Umbilical cord (tissue), 2 donors: Measurements from ENCODE around the gene OPA3. TPM values are rescaled to one million over a fixed set of nuclear protein-coding genes. Genes with fewer than 3 reads are reported as not detected.
A peak's percentile ranks its signal among the peaks of the same experiment; 100 is the strongest.

Experiments
- DNase-seq: peaks from one replicate; pipeline ENCODE4 v3.0.0-alpha.2; 2015; ENCODE audit warnings: low spot score
- total RNA-seq: library from RNA; depleted of rRNA; stranded (reverse); fragments of >200 nt; gene quantifications from one replicate; pipeline ENCODE4 v1.2.3, GENCODE V29; 2014; ENCODE audit warnings: low replicate concordance; ENCODE audit not compliant: insufficient read depth

OPA3 gene
- total RNA-seq, 1 donor from 2014 or later = 4.8 TPM

DNA sequence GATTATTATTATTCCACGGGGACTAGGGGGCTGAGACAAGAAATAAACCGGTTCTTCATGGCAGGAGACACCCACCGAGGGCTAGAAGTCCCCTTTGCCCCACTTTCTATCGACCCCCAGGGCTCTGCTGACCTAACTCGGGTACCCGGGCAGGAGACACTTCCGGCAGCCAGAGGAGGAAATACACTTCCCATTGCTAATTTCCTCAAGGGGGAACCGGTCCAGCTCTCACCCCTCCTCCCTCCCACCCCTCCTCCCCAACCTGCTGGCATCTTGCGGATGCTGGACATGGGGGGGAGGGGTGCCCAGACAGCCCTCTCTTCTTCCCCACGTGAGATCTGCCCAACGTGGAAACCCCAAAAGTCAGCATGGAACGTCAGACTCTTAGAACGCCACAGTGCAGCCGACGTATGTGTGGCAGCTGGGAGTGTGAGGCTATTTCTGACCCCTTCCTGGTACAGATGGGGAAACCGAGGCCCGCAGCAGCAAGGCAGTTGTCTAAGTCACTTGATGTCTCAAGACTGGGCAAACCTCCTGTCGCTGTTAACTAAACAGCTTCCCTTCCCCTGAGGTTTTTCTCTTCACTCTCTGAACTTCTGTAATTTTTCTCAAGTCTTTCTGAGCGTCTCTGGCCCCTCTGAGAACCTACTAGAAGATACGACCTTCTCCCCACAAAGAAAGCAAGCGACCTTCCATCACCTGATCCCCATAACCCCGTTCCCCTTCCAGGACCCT, 13.8 kb upstream of the OPA3 start:
- DNase-seq = no peak

DNA sequence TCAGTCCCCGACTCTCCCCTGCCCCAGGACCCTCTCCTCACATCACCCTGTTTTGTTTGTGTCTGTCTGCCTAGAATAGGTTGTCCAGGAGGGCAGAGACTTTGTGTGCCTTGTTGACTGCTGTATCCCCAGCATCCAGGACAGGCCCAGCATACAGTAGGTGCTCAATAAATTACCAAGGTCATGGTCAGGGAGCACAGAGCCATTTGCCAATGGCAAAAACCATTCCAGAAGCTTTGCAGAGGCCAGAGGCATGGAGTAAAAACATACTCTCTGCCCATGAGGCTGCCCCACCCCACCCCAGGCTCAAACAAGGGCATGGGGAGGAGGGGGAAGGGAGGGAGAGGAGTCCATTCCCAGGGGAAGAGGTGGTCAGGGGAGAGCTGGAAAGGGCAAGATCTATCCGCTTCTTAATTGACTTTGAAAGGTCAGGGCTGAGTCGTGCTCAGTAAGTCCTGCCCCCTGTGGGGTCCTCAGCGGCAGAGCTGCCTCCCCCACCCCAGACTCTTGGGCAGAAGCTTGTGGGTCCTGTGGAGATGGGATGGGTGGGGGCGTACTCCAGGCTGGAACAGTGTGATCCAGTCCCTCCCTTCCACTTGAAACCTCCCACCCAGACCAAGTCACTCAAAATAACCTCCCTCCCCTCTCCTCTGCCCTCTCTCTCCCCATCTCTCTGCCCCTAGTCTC, 13.0 kb upstream of the OPA3 start:
- DNase-seq = no peak

DNA sequence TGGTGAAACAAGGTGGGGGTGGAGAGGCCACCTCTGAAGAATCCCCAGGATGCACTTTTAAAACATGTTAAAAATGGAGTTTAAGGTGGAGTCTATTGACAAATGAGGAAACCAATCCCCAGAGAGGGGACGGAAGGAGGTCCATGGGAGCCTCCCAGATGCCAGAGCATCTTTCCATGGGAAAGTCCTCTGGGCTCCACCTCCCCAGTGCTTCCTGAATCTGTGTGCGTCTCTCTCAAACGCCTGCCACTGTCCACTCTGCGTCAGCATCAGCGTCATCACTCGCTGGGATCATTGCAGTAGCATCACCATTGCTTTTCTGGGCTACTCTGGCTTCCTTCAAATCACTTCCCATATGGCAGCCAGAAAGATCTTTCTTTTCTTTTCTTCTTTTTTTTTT, 11.2 kb upstream of the OPA3 start:
- no peak for DNase-seq

DNA sequence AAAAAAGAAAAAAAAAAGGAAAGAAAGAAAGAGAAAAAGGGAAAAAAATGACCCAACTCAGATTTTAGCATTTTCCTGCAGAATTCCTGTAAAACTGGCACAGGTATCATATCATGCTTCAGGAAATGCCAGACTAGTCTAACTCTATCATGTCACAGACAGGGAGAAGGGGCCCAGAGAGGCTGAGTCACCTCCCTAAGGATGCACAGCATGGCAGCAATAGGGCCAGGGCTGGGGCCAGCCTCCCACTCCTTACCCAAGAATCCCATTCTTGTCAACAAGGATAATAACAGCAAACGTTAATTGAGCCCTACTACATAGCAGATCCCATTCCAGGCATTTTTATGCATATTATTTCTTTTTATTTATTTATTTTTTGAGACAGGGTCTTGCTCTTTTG, 8.9 kb upstream of the OPA3 start:
- no peak for DNase-seq

DNA sequence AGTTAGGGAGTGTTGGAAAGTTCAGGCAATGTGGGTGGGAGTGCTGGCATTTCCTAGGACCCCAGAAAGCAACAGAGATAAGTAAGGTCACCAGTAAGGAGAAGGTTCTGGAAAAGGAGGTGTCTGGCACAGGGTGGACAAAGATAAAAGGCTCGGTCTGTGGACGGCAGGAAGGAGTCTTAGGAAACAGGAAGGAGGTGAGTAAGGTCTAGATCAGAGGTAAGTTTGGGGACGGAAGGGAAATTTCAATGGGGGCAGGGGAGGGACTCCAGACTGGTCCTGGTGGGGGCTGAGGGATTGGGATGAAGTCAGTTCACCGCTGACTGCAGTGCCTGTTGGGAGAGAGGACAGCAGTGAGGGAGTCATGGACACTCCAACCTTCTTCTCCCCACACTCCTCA, 7.8 kb upstream of the OPA3 start:
- no peak for DNase-seq

DNA sequence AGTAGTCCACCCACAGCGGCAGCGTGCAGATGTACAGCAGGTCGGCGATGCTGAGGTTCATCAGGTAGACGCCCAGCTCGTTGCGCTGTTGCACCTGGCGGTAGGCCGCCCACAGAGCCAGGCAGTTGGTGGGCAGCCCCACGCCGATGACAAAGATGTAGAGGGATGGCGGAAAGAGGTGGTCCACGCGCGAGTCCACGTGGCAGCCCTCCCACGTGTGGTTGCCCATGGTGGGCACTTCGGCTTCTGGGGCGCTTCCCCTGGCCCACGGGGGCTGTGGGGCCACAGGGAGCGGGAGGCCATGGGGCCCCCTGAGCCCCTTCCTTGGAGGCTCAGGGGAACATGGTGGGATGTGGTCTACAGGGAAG, 7.0 kb upstream of the OPA3 start:
- DNase-seq = no peak

DNA sequence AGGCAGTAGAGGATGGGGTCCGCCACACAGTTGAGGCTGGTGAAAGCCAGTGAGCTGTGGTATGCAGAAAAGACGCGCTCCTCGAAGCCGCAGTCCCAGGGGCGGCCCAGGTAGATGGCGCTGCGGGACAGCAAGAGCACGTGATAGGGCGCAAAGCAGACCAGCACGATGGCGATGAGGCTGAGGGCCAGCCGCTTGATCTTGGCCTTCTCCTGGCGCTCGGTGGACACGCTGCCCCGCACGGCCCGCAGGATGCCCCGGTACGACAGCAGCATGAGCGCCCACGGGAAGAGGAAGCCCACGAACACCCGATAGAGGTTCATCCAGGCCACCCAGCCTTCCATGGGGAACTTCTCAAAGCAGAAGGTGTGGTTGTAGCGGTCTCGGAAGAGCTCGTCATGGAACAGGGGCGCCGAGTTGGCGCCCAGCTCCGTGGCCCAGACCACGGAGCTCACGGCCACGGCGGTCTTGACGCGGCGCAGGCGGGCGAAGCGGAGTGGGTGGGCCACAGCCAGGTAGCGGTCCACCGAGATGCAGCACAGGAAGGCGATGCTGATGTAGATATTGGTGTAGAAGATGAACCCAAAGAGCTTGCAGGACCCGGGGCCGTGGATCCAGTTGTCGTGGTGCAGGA, 6.5 kb upstream of the OPA3 start:
- DNase-seq = no peak

DNA sequence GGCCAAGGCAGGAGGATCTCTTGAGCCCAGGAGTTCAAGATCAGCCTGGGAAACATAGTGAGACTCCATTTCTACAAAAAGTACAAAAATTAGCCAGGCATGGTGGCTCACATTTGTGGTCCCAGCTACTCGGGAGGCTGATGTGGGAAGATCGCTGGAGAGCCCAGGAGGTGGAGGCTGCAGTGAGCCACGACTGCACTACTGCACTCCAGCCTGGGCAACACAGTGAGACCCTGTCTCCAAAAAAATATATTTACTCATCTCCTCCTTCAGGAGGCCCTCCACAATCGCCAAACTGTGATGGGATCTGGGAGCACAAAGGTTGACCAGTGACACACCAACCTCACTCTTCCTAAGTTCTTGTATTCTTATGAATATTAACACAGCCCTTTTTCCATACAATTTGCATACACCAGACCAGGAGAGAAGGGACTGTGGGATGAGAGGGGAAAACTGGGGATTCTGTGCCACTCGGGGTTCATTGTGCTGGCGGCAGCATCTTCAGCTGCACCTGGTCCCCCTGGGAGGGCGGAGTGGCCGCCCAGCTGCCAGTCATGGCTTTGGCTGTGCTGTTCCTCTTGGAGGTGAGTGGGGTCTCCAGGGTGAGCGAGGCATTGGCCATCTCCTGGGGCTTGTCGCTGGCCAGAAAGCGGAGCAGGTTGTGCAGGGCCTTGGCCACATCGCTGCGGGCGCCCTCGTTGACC, 5.8 kb upstream of the OPA3 start:
- no peak for DNase-seq

DNA sequence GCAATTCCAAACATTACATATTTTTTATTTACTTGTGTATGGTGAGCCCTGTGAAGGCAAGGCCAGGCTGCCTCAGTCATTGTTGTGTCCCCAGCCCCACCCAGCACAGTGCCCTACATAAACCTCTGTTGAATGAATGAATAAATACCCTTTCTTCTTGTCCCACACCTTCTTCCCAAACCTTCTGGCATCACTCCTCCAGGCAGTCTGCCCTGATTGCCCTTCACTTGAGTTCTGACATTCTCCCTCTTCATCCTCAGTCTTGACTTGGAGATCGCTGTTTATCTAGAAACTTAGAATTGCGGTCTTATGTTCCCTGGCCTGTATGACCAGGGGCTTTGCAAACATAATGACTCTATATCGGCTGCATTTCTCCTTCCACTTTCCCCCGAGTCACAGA, 5.2 kb upstream of the OPA3 start:
- no peak for DNase-seq

DNA sequence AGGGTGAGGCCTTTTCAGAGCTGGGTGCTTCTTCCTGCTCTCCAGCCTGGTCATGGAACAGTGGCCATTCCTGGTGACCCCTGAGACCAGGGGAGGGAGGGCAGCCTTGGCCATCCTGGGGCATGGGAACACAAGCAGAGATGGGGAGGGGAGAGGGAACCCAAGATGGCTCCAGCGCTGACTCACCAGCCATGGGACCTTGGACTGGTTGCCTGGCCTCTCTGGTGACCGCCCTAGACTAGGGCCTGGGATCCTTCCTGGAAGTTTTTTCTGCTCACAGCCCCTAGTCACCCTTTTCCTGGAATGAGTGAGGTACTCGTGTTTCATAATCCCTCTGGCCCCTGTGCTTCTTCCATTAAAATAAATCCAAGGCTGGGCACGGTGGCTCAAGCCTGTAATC, 3.3 kb upstream of the OPA3 start:
- no peak for DNase-seq

DNA sequence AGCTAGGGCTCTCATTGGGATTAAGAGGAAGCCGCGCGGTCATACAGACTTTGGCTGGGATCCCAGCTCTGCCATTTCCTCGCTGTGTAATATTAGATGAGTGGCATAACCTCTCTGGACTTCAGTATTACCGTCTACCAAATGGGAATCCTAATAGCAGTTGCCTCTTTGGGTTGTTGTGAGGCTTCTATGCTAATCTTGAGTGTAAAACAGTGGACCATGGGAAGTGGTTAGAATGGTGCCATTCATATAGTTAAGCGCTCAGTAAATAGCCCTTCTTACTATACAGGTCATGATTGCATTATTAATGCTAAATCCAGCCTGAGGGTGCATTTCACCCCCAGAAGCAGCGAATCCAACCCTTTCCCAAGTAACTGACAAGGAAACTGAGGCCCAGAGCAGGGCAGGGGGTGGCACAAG, 566 bp upstream of the OPA3 start:
- DNase-seq = no peak

DNA sequence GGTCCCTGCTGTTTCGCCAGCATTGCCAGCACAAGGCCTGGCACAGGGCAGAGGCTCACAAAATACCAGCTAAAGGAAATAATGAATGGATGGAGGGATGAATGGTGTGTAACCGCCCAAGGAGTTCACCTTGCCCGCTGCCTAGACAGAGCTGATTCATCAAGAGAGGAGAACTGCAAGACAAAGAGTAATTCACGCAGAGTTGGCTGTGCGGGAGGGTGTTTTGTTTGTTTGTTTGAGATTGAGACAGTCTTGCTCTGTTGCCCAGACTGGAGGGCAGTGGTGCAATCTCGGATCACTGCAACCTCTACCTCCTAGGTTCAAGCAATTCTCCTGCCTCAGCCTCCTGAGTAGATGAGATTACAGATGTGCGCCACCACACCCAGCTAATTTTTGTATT, 3.0 kb downstream of the OPA3 start:
- no peak for DNase-seq

DNA sequence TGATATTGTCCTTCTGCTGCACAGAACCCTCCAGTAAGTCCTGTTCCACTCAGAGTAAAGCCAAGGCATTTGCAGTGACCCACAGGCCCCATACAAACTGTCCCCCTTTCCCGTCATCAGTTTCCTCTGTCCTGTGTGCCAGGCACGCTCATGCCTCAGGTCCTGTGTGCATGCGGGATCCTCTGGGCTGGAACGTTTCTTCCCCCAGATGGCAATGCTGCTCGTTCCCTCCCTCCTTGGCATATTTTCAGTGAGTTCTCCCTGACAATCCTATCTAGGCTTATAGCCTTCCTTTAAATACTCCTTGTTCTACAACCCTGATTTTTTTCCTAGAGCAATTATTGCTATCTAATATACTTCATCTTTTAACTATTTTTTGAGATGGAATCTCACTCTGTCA, 5.7 kb downstream of the OPA3 start:
- DNase-seq = peak; percentile 42

DNA sequence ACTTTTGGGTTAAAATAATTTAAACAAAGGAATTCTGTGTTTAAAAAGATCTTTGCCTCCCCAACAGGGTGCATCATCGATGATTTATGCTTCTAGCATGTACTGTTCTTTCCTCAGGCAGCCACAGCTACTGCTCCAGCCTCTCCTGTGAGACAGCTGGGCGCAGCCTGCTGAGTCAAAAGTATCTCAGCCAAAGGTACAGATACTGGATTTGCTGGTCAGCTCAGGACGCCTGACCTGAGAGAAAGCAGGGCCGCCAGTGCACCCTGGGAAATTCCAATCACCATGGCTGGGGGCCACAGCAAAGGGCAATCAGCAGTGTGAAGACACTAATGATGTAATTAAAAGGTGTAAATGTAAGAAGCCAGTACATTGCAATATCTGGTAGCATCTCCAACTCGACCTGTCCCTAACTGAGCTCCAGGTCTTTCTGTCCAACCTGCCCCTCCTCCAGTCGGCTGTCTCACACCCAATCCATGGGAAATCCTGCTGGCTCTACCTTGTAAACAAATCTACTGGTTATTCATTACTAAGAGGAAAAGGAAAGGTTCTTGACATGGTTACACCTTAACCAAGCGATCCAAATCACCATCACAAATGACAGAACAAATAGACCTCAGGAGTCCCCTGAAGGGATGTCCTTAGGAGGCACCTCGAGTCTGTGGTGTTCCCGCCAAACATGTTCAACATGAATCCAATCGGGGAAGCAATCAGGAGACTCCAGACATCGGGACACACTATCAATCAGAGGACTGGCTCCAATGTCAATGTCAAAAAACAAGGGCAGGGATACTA, 7.3 kb downstream of the OPA3 start:
- peak; percentile 70 for DNase-seq

DNA sequence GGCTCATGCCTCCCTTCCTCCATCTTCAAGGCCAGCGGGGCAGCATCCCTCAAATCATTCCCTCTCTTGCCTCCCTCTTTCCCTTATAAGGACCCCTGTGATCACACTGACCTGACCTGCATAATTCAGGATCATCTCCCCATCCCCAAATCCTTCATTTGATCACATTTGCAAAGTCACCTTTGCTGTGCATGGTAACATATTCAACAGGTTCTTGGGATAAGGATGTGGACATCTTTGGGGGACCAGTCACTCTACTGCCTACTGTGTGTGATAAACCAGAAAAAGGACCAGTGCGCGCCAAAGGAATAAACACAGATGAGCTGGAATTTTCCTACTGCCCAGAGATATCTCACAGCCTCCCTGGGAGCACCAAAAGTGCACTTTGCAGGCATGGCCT, 7.9 kb downstream of the OPA3 start:
- no peak for DNase-seq

DNA sequence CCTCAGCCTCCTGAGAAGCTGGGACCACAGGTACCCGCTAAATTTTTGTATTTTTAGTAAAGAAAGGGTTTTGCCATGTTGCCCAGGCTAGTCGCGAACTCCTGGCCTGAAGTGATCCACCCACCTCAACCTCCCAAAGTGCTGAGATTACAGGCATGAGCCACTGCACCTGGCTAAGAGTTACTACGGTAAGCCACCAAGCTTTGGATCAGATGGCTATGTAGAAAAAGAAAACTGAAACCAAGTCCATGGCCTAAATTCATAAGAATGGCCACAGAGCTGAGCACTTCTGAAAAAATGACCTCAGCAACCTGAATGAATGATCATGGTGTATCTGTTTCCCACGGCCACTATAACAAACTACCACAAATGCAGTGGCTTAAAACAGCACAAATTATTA, 9.4 kb downstream of the OPA3 start:
- no peak for DNase-seq

DNA sequence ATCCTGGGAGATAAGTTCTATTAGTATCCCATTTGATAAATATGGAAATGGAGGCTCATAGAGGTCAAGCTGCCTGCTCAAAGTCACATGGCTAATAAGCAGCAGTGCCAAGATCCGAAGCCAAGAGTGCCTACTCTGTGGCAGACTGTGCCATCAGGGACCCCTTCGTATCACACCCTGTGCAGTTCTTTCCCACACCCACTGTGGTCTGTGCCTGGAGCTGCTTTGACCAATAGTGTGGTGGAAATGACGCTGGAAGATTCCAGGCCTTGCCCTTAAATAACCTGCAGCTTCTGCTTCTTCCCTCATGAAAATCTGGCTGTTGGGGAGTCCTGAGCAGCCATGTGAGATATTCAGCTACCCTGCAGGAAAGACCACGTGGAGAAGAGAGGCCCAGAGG, 10.1 kb downstream of the OPA3 start:
- DNase-seq = no peak

DNA sequence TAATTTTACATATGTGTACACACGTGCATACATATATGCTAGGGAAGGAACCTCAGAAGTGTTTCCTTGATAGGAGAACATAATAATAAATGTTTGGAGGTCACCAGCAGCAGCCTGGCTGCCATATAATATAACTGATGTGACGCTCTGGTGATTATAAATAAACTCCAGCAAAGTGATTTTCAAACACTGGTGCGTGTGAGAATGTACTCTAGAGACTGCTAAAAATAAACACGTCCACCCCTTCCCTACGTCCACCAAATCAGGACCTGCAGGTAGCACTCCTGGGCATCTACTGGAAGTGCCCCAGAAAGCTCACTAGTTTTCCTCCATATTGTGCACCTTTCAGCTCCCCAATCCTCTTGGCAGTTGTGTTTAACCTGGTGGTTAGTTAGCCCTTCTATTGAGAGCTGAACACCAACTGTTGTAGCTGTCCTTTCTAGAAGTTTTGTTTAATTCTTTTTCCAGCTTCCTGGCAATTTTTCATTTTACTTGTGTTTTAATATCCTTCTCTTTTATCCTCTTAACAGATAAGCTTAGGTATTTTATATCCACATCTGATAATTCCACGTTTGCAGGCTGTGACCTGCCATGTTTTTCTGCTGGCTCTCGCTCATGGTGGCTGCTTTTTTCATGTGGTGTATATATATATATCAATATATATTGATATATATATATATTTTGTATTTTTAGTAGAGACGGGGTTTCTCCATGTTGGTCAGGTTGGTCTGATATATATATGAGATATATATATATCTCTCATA, 13.0 kb downstream of the OPA3 start:
- no peak for DNase-seq

DNA sequence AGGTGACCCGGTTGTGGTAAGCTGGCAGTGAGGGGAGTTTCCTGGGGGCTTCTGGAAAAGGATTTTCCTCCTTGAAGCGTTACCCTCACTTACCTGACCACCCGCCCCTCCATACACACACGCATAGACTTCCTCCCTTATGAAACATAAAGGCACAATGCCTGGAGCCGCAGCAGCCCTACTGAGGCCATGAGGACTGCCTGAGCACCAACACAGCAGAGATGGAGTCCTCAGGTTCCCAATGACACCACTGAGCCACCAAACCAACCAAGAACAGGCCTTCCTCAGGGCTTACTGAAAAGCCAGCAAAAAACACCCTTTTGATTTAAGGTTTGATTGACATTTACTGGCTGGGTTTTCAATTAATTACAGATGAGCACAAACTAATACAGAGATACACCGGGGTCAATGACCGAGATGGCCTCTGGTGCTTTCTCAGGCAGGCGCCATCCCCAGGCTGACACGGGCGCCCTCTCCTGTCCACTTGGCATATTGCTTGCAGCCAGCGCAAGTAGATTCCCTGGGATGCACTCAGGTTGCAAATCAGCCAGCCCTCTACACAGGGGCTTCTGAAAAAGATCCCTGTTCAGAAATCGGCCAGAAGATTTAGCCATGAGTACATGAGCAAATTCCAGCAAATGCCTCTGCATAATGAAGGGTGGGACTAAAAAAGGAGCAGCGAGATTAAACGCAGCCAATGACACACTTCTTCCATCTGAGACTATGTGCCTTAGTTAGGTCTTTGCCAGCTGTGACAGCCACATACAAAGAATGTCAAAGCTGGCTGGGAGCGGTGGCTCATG, 14.8 kb downstream of the OPA3 start:
- DNase-seq = no peak

DNA sequence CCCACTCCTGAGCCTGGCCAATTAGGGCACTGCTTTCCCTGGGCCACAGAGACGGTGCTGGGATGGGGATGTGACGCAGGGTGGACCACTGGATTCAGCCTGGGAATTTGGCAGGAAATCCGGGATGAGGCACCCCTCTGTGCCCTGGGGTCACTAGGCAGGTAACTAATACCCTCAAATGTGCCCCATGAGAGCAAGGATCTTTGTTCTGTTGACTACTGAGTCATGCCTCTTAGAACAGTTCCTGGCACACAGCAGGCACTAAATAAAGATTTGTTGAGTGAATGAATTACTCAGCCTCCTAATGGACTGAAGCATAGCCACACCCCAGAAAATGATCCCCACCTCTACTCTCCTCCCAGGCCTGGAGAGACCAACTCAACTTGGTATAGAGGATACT, 15.9 kb downstream of the OPA3 start:
- DNase-seq = no peak
